ENCODE measurements around the gene MSL2. TPM values are rescaled to one million over a fixed set of nuclear protein-coding genes. Genes with fewer than 3 reads are reported as not detected.
A peak's percentile ranks its signal among the peaks of the same experiment; 100 is the strongest.
"Not testable (repeated sequence)": the region's sequence is repeated elsewhere in the genome, so short reads cannot be mapped to it uniquely, and the experiment has no call there.

The MSL2 gene
- total RNA-seq, 2 donors from 2014 or later = 25.9 to 44.2 TPM

GRCh38 chr3:136177876-136178275 is 18.3 kb downstream of the MSL2 start:
- no peaks in the 10 kb centered on the region for H3K36me3 ChIP-seq
- H3K4me3 ChIP-seq = no peak overlapping the region
- no peak overlapping the region for H3K27ac ChIP-seq
- H3K4me1 ChIP-seq (replicated peaks) = no peaks in the 10 kb centered on the region
- intact Hi-C loops (cut with DNase I) = no loop called here
- 37% methylated on average over 4 of the region's 4 CpGs for WGBS
- no peaks in the 10 kb centered on the region for H3K27me3 ChIP-seq (replicated peaks; ENCODE audit: insufficient read depth)
- no peaks in the 10 kb centered on the region for H3K9me3 ChIP-seq
- no peak for DNase-seq (ENCODE audit: low spot score)
- TF ChIP-seq CTCF (IDR thresholded peaks at IDR 0.05) (no peak), POLR2AphosphoS5 (IDR thresholded peaks at IDR 0.05) (no peak), POLR2A (IDR thresholded peaks at IDR 0.05) (no peak)

GRCh38 chr3:136173939-136174490 is 22.1 kb downstream of the MSL2 start:
- TF ChIP-seq POLR2A (IDR thresholded peaks at IDR 0.05) = no peak
- no peak for TF ChIP-seq POLR2AphosphoS5 (IDR thresholded peaks at IDR 0.05)
- no peak for TF ChIP-seq CTCF (IDR thresholded peaks at IDR 0.05)
- H3K27ac ChIP-seq = no peak overlapping the region
- no peaks in the 10 kb centered on the region for H3K36me3 ChIP-seq
- no peak for DNase-seq (ENCODE audit: low spot score)
- intact Hi-C loops (cut with DNase I) = no loop called here
- H3K4me3 ChIP-seq = no peak overlapping the region
- H3K4me1 ChIP-seq (replicated peaks) = no peaks in the 10 kb centered on the region
- no peaks in the 10 kb centered on the region for H3K27me3 ChIP-seq (replicated peaks; ENCODE audit: insufficient read depth)
- H3K9me3 ChIP-seq = no peaks in the 10 kb centered on the region

GRCh38 chr3:136171097-136171542 is 25.0 kb downstream of the MSL2 start:
- no peaks in the 10 kb centered on the region for H3K4me1 ChIP-seq (replicated peaks)
- no peaks in the 10 kb centered on the region for H3K36me3 ChIP-seq
- H3K4me3 ChIP-seq = no peak overlapping the region
- intact Hi-C loops (cut with DNase I) = no loop called here
- WGBS = 77% methylated on average over 1 of the region's 1 CpG
- TF ChIP-seq CTCF (IDR thresholded peaks at IDR 0.05) = no peak
- no peak for TF ChIP-seq POLR2AphosphoS5 (IDR thresholded peaks at IDR 0.05)
- no peak for TF ChIP-seq POLR2A (IDR thresholded peaks at IDR 0.05)
- DNase-seq (ENCODE audit: low spot score) = no peak
- H3K9me3 ChIP-seq = no peaks in the 10 kb centered on the region
- H3K27me3 ChIP-seq (replicated peaks; ENCODE audit: insufficient read depth) = no peaks in the 10 kb centered on the region
- no peak overlapping the region for H3K27ac ChIP-seq

- WGBS = 97% methylated on average over 4 of the region's 4 CpGs
- H3K36me3 ChIP-seq; DNase-seq (ENCODE audit: low spot score); intact Hi-C loops (cut with DNase I); H3K4me1 ChIP-seq (replicated peaks); H3K4me3 ChIP-seq; H3K27ac ChIP-seq; H3K9me3 ChIP-seq; H3K27me3 ChIP-seq (replicated peaks; ENCODE audit: insufficient read depth): not testable (repeated sequence)
Measured at GRCh38 chr3:136168236-136168635, 27.9 kb downstream of the MSL2 start.

- no peak overlapping the region for H3K27ac ChIP-seq
- DNase-seq (ENCODE audit: low spot score) = no peak
- peak; percentile 17 for TF ChIP-seq POLR2AphosphoS5 (IDR thresholded peaks at IDR 0.05)
- TF ChIP-seq POLR2A (IDR thresholded peaks at IDR 0.05) = no peak
- H3K9me3 ChIP-seq = no peaks in the 10 kb centered on the region
- intact Hi-C loops (cut with DNase I) = no loop called here
- no peaks in the 10 kb centered on the region for H3K27me3 ChIP-seq (replicated peaks; ENCODE audit: insufficient read depth)
- H3K4me3 ChIP-seq = no peak overlapping the region
- H3K36me3 ChIP-seq = no peaks in the 10 kb centered on the region
- H3K4me1 ChIP-seq (replicated peaks) = no peaks in the 10 kb centered on the region
- WGBS = 28% methylated on average over 3 of the region's 3 CpGs
Measured at GRCh38 chr3:136166507-136166906, 29.6 kb downstream of the MSL2 start.

GRCh38 chr3:136163607-136164006 is 32.5 kb downstream of the MSL2 start:
- H3K4me3 ChIP-seq; H3K9me3 ChIP-seq; intact Hi-C loops (cut with DNase I); H3K27ac ChIP-seq; DNase-seq (ENCODE audit: low spot score); H3K4me1 ChIP-seq (replicated peaks); H3K36me3 ChIP-seq; H3K27me3 ChIP-seq (replicated peaks; ENCODE audit: insufficient read depth): not testable (repeated sequence)

Data from prostate gland (tissue), 2 donors.